ENCODE measurements around the gene LSM3.

The LSM3 gene

GRCh38 chr3:14178247-14179113 is at the start of gene LSM3, which contains the start of gene XPC:
Gene LSM3 (plus strand): TSS chr3:14178817. CDS start chr3:14178861, 44 bp downstream.
Gene XPC (minus strand): TSS chr3:14178601. CDS start chr3:14178568, 33 bp downstream.
- DNase-seq (ENCODE audit: low read depth), result peak; percentile 99

- DNase-seq (ENCODE audit: low read depth), result no peak
Observed at GRCh38 chr3:14129296-14129695, 49.3 kb upstream of the LSM3 start.

- DNase-seq (ENCODE audit: low read depth), result no peak
Observed at GRCh38 chr3:14130230-14130629, 48.4 kb upstream of the LSM3 start.

GRCh38 chr3:14130707-14131106 is 47.9 kb upstream of the LSM3 start:
- DNase-seq (ENCODE audit: low read depth), result no peak

- no peak for DNase-seq (ENCODE audit: low read depth)
Observed at GRCh38 chr3:14131134-14131533, 47.5 kb upstream of the LSM3 start.

- DNase-seq (ENCODE audit: low read depth), result no peak
Observed at GRCh38 chr3:14132120-14132519, 46.5 kb upstream of the LSM3 start.

GRCh38 chr3:14132689-14133088 is 45.9 kb upstream of the LSM3 start:
- DNase-seq (ENCODE audit: low read depth), result no peak

- no peak for DNase-seq (ENCODE audit: low read depth)
Observed at GRCh38 chr3:14133188-14133800, 45.3 kb upstream of the LSM3 start.

- DNase-seq (ENCODE audit: low read depth), result no peak
Observed at GRCh38 chr3:14133876-14134275, 44.7 kb upstream of the LSM3 start.

GRCh38 chr3:14134291-14134690 is 44.3 kb upstream of the LSM3 start:
- no peak for DNase-seq (ENCODE audit: low read depth)

- DNase-seq (ENCODE audit: low read depth), result no peak
Observed at GRCh38 chr3:14135581-14135980, 43.0 kb upstream of the LSM3 start.

GRCh38 chr3:14137004-14137403 is 41.6 kb upstream of the LSM3 start:
- no peak for DNase-seq (ENCODE audit: low read depth)

- DNase-seq (ENCODE audit: low read depth), result no peak
Observed at GRCh38 chr3:14137445-14137844, 41.2 kb upstream of the LSM3 start.

- DNase-seq (ENCODE audit: low read depth), result no peak
Observed at GRCh38 chr3:14138109-14138877, 40.3 kb upstream of the LSM3 start.

GRCh38 chr3:14138878-14139655 is 39.5 kb upstream of the LSM3 start:
- no peak for DNase-seq (ENCODE audit: low read depth)

- DNase-seq (ENCODE audit: low read depth), result no peak
Observed at GRCh38 chr3:14139771-14140170, 38.8 kb upstream of the LSM3 start.

- no peak for DNase-seq (ENCODE audit: low read depth)
Observed at GRCh38 chr3:14140668-14141067, 37.9 kb upstream of the LSM3 start.

- no peak for DNase-seq (ENCODE audit: low read depth)
Observed at GRCh38 chr3:14141144-14141543, 37.5 kb upstream of the LSM3 start.

GRCh38 chr3:14141602-14142341 is 36.8 kb upstream of the LSM3 start:
- no peak for DNase-seq (ENCODE audit: low read depth)

- DNase-seq (ENCODE audit: low read depth), result no peak
Observed at GRCh38 chr3:14142567-14143270, 35.9 kb upstream of the LSM3 start.

Measured in GM04504 (cell line).